ENCODE results near the gene HPD.

Gene HPD

GRCh38 chr12:121807642-121808347 lies 50.9 kb downstream of the HPD start:
- ATAC-seq: no peak
- TF ChIP-seq ZFP3 (CRISPR knock-in tag; IDR thresholded peaks at IDR 0.05) (no peak), SNAI2 (CRISPR knock-in tag; IDR thresholded peaks at IDR 0.05) (no peak), PPARA (CRISPR knock-in tag; IDR thresholded peaks at IDR 0.05; ENCODE audit: borderline replicate concordance) (no peak), OSR1 (CRISPR knock-in tag; IDR thresholded peaks at IDR 0.05) (no peak), RARB (CRISPR knock-in tag; IDR thresholded peaks at IDR 0.05) (no peak), TCF4 (CRISPR knock-in tag; IDR thresholded peaks at IDR 0.05; ENCODE audit: borderline replicate concordance) (no peak), ARNTL (CRISPR knock-in tag; IDR thresholded peaks at IDR 0.05; ENCODE audit: borderline replicate concordance, low read depth) (no peak)
- TF ChIP-seq, protein P1, sequence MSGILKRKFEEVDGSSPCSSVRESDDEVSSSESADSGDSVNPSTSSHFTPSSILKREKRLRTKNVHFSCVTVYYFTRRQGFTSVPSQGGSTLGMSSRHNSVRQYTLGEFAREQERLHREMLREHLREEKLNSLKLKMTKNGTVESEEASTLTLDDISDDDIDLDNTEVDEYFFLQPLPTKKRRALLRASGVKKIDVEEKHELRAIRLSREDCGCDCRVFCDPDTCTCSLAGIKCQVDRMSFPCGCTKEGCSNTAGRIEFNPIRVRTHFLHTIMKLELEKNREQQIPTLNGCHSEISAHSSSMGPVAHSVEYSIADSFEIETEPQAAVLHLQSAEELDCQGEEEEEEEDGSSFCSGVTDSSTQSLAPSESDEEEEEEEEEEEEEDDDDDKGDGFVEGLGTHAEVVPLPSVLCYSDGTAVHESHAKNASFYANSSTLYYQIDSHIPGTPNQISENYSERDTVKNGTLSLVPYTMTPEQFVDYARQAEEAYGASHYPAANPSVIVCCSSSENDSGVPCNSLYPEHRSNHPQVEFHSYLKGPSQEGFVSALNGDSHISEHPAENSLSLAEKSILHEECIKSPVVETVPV (CRISPR knock-in tag; IDR thresholded peaks at IDR 0.05): no peak

DNA sequence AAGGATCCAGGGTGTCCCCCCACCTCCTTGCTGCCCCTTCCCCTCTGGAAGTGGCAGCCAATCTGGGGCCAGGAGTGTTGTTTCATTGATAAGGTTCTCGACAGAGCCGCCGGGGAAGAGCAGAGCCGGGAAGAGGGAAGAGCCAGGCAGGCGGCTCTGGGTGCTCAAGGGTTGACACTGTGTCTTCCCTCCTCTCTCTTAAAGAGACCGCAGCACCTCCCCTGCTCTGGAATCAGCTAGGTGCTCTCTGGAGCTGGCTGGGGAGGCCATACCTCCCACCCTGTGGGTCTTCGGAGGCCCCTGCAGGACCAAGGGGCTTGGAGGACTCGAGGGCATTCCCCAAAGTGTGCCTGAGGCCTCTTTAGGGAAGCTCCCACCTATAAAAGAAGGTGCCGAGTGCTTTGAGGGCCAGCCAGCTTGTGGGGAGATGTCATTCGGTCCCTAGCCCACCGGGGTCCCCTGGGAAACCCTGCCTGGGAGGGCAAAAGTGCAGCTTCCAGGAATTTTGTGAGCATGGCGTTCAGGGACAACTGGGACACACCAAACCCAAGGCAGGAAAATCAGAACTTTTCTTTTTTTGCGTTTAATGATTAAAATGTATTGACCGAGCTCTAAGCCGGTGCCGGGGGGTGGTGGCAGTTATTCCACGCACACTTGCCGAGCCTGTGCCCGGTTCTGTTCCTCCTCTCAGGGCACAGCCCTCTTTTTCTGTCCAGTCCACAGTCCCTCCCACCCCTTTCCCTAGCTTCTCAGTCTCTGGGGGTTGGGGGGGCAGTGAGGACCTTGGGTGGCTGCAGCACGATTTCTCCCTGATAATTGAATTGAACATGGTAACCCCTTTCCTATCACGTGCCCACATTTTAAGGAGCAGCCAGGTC lies 51.9 kb downstream of the HPD start:
- ATAC-seq: no peak
- no peak for TF ChIP-seq ZFP3 (CRISPR knock-in tag; IDR thresholded peaks at IDR 0.05)
- no peak for TF ChIP-seq BACH2 (CRISPR knock-in tag; IDR thresholded peaks at IDR 0.05; ENCODE audit: borderline replicate concordance)
- TF ChIP-seq RARB (CRISPR knock-in tag; IDR thresholded peaks at IDR 0.05): no peak
- no peak for TF ChIP-seq GLIS3 (CRISPR knock-in tag; IDR thresholded peaks at IDR 0.05)
- TF ChIP-seq TOX (CRISPR knock-in tag; IDR thresholded peaks at IDR 0.05; ENCODE audit: borderline replicate concordance): no peak
- no peak for TF ChIP-seq TCF4 (CRISPR knock-in tag; IDR thresholded peaks at IDR 0.05; ENCODE audit: borderline replicate concordance)
- TF ChIP-seq OSR1 (CRISPR knock-in tag; IDR thresholded peaks at IDR 0.05): no peak
- no peak for TF ChIP-seq TSHZ2 (CRISPR knock-in tag; IDR thresholded peaks at IDR 0.05)
- no peak for TF ChIP-seq ZNF8 (CRISPR knock-in tag; IDR thresholded peaks at IDR 0.05)
- TF ChIP-seq, protein P1 (CRISPR knock-in tag; IDR thresholded peaks at IDR 0.05): no peak
- TF ChIP-seq ZFP30 (CRISPR knock-in tag; IDR thresholded peaks at IDR 0.05): no peak
- no peak for TF ChIP-seq ISL1 (CRISPR knock-in tag; IDR thresholded peaks at IDR 0.05)
- no peak for TF ChIP-seq SNAI2 (CRISPR knock-in tag; IDR thresholded peaks at IDR 0.05)
- no peak for TF ChIP-seq ESRRG (CRISPR knock-in tag; IDR thresholded peaks at IDR 0.05)
- TF ChIP-seq ARNTL (CRISPR knock-in tag; IDR thresholded peaks at IDR 0.05; ENCODE audit: borderline replicate concordance, low read depth): no peak

DNA sequence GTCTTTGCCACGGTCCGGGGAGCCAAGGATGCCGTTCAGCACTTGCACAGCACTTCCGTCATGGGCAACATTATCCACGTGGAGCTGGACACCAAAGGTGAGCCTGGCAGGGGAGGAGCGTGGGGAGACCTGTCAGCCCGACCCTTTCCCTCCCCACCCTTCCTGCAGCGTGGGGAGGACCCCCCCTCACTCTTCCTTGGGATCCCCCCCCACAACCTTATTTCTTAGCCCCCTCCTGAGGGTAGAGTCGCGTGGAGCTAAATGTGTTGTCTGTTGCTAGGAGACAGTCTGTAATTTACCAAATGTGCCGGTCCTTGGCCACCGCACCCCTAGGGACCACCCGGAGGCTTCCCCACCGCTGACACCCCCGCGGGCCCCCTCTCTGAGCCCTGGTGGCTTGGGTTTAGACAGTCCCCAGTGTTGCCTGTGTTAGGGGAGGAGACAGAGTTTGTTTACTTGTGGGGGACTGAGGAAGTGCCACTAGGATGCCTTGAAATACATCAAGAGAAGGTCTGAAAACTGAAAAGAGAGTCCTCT lies 52.6 kb downstream of the HPD start:
- TF ChIP-seq BACH2 (CRISPR knock-in tag; IDR thresholded peaks at IDR 0.05; ENCODE audit: borderline replicate concordance) (no peak), ZC3H10 (CRISPR knock-in tag; IDR thresholded peaks at IDR 0.05) (no peak), ZNF565 (CRISPR knock-in tag; conservative IDR thresholded peaks at IDR 0.05; ENCODE audit: low read depth) (no peak), ZNF8 (CRISPR knock-in tag; IDR thresholded peaks at IDR 0.05) (no peak), TSHZ2 (CRISPR knock-in tag; IDR thresholded peaks at IDR 0.05) (no peak), CSDC2 (CRISPR knock-in tag; IDR thresholded peaks at IDR 0.05) (no peak), ISL1 (CRISPR knock-in tag; IDR thresholded peaks at IDR 0.05) (no peak), GLIS3 (CRISPR knock-in tag; IDR thresholded peaks at IDR 0.05) (no peak), TCF4 (CRISPR knock-in tag; IDR thresholded peaks at IDR 0.05; ENCODE audit: borderline replicate concordance) (no peak), ARNTL (CRISPR knock-in tag; IDR thresholded peaks at IDR 0.05; ENCODE audit: borderline replicate concordance, low read depth) (no peak), ZFP30 (CRISPR knock-in tag; IDR thresholded peaks at IDR 0.05) (no peak)
- TF ChIP-seq, protein P2, sequence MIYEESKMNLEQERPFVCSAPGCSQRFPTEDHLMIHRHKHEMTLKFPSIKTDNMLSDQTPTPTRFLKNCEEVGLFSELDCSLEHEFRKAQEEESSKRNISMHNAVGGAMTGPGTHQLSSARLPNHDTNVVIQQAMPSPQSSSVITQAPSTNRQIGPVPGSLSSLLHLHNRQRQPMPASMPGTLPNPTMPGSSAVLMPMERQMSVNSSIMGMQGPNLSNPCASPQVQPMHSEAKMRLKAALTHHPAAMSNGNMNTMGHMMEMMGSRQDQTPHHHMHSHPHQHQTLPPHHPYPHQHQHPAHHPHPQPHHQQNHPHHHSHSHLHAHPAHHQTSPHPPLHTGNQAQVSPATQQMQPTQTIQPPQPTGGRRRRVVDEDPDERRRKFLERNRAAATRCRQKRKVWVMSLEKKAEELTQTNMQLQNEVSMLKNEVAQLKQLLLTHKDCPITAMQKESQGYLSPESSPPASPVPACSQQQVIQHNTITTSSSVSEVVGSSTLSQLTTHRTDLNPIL (CRISPR knock-in tag; IDR thresholded peaks at IDR 0.05; ENCODE audit: low read depth): no peak
- ATAC-seq: no peak
